Loucy (cell line): ENCODE measurements around the gene ZFP1.

ENCODE experiments used
- CTCF ChIP-seq: fragments of 200-600 bp; sonication (generic); conservative IDR thresholded peaks from 2 replicates; pipeline ENCODE4 v1.5.1; 2014; ENCODE audit warnings: mild to moderate bottlenecking, antibody characterized with exemption, low read length
- EZH2phosphoT487 ChIP-seq: fragments of 200-600 bp; IDR thresholded peaks from 2 replicates; pipeline ENCODE4 v1.6.1; 2018; ENCODE audit warnings: antibody characterized with exemption, mild to moderate bottlenecking, moderate library complexity, borderline replicate concordance

- TF ChIP-seq CTCF (no peak), EZH2phosphoT487 (no peak)
Observed at GRCh38 chr16:75196836-75197235, 48.5 kb downstream of the ZFP1 start.
